NCI-H446 treated with DMSO at 0.1 percent for 48 hours (cell line): ENCODE data around the gene ZNF331.

Source experiments
- DNase-seq: peaks from one replicate; lab custom pipeline; 2025; lab: John Stamatoyannopoulos, UW

ZNF331 gene

GRCh38 chr19:53571339-53571738 lies 33.4 kb downstream of the ZNF331 start:
- no peak for DNase-seq

- DNase-seq = no peak
Measured at GRCh38 chr19:53576941-53577653, 39.2 kb downstream of the ZNF331 start.

- DNase-seq = no peak
Measured at GRCh38 chr19:53577968-53578367, 40.0 kb downstream of the ZNF331 start.

GRCh38 chr19:53579518-53579917 lies 41.6 kb downstream of the ZNF331 start:
- DNase-seq = no peak

- no peak for DNase-seq
Measured at GRCh38 chr19:53580871-53581835, 43.2 kb downstream of the ZNF331 start.

GRCh38 chr19:53581871-53582279 lies 43.9 kb downstream of the ZNF331 start:
- no peak for DNase-seq

GRCh38 chr19:53583181-53583580 lies 45.2 kb downstream of the ZNF331 start:
- no peak for DNase-seq

GRCh38 chr19:53586277-53586691 lies 48.3 kb downstream of the ZNF331 start:
- DNase-seq = no peak

- DNase-seq = no peak
Measured at GRCh38 chr19:53594811-53595509, 57.0 kb downstream of the ZNF331 start.

GRCh38 chr19:53595510-53595867 lies 57.5 kb downstream of the ZNF331 start:
- DNase-seq = no peak

GRCh38 chr19:53596056-53596455 lies 58.1 kb downstream of the ZNF331 start:
- no peak for DNase-seq

- no peak for DNase-seq
Measured at GRCh38 chr19:53597023-53597422, 59.1 kb downstream of the ZNF331 start.

GRCh38 chr19:53598361-53598760 lies 60.4 kb downstream of the ZNF331 start:
- no peak for DNase-seq

GRCh38 chr19:53600217-53600616 lies 62.3 kb downstream of the ZNF331 start:
- no peak for DNase-seq

- no peak for DNase-seq
Measured at GRCh38 chr19:53606031-53606430, 68.1 kb downstream of the ZNF331 start.

- no peak for DNase-seq
Measured at GRCh38 chr19:53608381-53608780, 70.4 kb downstream of the ZNF331 start.

- DNase-seq = no peak
Measured at GRCh38 chr19:53612762-53613526, 75.0 kb downstream of the ZNF331 start.

- DNase-seq = no peak
Measured at GRCh38 chr19:53621885-53622740, 84.2 kb downstream of the ZNF331 start.

- no peak for DNase-seq
Measured at GRCh38 chr19:53624771-53625545, 87.0 kb downstream of the ZNF331 start.

- DNase-seq = no peak
Measured at GRCh38 chr19:53626486-53626885, 88.5 kb downstream of the ZNF331 start.
